Stomach (tissue), 9 donors: ENCODE data around the gene CDC42. TPM values are rescaled to one million over a fixed set of nuclear protein-coding genes. Genes with fewer than 3 reads are reported as not detected.

Experiments
- DNase-seq, 2 donors: peaks; one replicate each; pipeline versions ENCODE4 v3.0.0 to v3.0.0-alpha.2; 2013 to 2019
- H3K27ac ChIP-seq, 5 donors: fragments of 200-600 bp in 4 of 5; sonication (generic) in 4 of 5; one replicate each; pipeline ENCODE4 v1.5.1; 2013 to 2019; ENCODE audit warnings: mild to moderate bottlenecking in 1 of 5, moderate library complexity in 1 of 5
- H3K27me3 ChIP-seq, 3 donors: fragments of 200-600 bp; sonication (generic); one replicate each; pipeline ENCODE4 v1.5.1; 2017 to 2019; ENCODE audit warnings: mixed run types in 1 of 3
- H3K36me3 ChIP-seq, 4 donors: fragments of 200-600 bp; sonication (generic); 1 replicate in 3 of 4; 2 replicates in 1 of 4; pipeline ENCODE4 v1.5.1; 2016 to 2019
- H3K4me1 ChIP-seq, 4 donors: fragments of 200-600 bp; sonication (generic); one replicate each; pipeline ENCODE4 v1.5.1; 2016 to 2019
- H3K4me3 ChIP-seq, 4 donors: fragments of 200-600 bp; sonication (generic) in 3 of 4; one replicate each; pipeline ENCODE4 v1.5.1; 2016 to 2019; ENCODE audit warnings: mild to moderate bottlenecking in 1 of 4
- H3K9me3 ChIP-seq, 4 donors: fragments of 200-600 bp; sonication (generic); one replicate each; pipeline ENCODE4 v1.5.1; 2016 to 2019
- EP300 ChIP-seq: sonication (generic); formaldehyde crosslinking; IDR thresholded peaks from one replicate; pipeline ENCODE4 v1.6.1; 2017; ENCODE audit warnings: antibody characterized with exemption
- POLR2A ChIP-seq, 4 donors: fragments of 450-650 bp; IDR thresholded peaks; one replicate each; pipeline ENCODE4 v1.6.1; 2016; ENCODE audit warnings: antibody characterized with exemption in 4 of 4, control low read depth in 2 of 4, mild to moderate bottlenecking in 1 of 4, moderate library complexity in 1 of 4
- POLR2AphosphoS5 ChIP-seq, 3 donors: sonication (generic); formaldehyde crosslinking; IDR thresholded peaks; one replicate each; pipeline ENCODE4 v1.6.1; 2016; ENCODE audit warnings: antibody characterized with exemption in 3 of 3
- WGBS, 5 donors: extraction: QIAGEN DNeasy Blood & Tissue Kit in 3 of 5; methylation state at CpG; one replicate each; pipeline versions ENCODE4 v1.1.5 to v1.1.7; 2013 to 2018; 5-methylcytosine and 5-hydroxymethylcytosine counted together
- intact Hi-C: fragments of 100-400 bp; cut with DNase I; formaldehyde crosslinking; loops from one replicate; pipeline ENCODE4 v1.15.1; 2023; ENCODE audit warnings: low total_unique reads
- polyA plus RNA-seq, 3 donors: library from polyadenylated mRNA; stranded (reverse); fragments of 200-250 nt; gene quantifications; one replicate each; pipeline ENCODE4 v1.2.3, GENCODE V29; 2013
- total RNA-seq, 5 donors: library from RNA; depleted of rRNA; stranded (reverse); fragments of >200 nt; gene quantifications; one replicate each; pipeline versions ENCODE4 v1.1.0 to v1.2.3, GENCODE V29; 2014 to 2016
- TF ChIP-seq, protein P1 (sequence below), 7 experiments: fragments of 450-650 bp in 4 of 7; fragments of 200-600 bp in 3 of 7; sonication (generic) in 3 of 7; IDR thresholded peaks; one replicate each; pipeline ENCODE4 v1.5.1; 2016 to 2019; ENCODE audit warnings: antibody characterized with exemption in 7 of 7, control low read depth in 2 of 7, mild to moderate bottlenecking in 1 of 7
- donor health status: healthy with polysubstance abuse.
- donor health status: Bipolar disorder and iron deficiency.
- donor health status: healthy.

Gene CDC42
- total and polyA plus RNA-seq, 8 donors: 72.4 to 425 (median 122) TPM

DNA sequence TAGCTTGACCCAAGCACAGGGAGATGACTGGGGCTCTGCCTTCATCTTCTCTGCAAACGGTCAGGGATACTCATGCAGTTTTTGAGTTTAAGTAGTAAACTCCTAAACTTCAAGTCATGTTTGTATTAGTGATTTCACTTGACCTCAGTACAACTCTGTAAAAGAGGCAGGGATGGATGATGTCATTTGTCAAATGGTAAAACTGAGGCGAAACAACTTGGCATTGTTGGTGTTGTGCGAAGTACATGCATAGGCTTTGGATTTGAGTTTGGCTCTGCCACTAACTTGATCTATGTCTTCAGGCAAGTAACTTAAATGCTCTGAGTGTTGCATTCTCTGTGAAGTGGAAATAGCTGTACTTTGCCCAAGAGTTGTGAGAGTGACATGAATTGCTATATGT lies 47.7 kb downstream of the CDC42 start:
- Histone ChIP-seq H3K27me3 (no peaks in the 10 kb centered on the region), H3K36me3 (peaks cover 25 to 72% (median 50%) of the 10 kb centered on the region in 4 donors), H3K4me3 (no peak overlapping the region), H3K9me3 (no peaks in the 10 kb centered on the region), H3K4me1 (peaks cover 14 to 67% (median 38%) of the 10 kb centered on the region in 4 donors), H3K27ac (no peak overlapping the region)
- WGBS, 5 donors: 75 to 90% (median 89%) methylated on average over 3 of the region's 3 CpGs
- DNase-seq: no peak
- intact Hi-C loops: no loop called here
- TF ChIP-seq POLR2AphosphoS5 (IDR thresholded peaks at IDR 0.05): no peak
- no peak for TF ChIP-seq POLR2A (IDR thresholded peaks at IDR 0.05)
- TF ChIP-seq EP300: no peak
- TF ChIP-seq, protein P1, sequence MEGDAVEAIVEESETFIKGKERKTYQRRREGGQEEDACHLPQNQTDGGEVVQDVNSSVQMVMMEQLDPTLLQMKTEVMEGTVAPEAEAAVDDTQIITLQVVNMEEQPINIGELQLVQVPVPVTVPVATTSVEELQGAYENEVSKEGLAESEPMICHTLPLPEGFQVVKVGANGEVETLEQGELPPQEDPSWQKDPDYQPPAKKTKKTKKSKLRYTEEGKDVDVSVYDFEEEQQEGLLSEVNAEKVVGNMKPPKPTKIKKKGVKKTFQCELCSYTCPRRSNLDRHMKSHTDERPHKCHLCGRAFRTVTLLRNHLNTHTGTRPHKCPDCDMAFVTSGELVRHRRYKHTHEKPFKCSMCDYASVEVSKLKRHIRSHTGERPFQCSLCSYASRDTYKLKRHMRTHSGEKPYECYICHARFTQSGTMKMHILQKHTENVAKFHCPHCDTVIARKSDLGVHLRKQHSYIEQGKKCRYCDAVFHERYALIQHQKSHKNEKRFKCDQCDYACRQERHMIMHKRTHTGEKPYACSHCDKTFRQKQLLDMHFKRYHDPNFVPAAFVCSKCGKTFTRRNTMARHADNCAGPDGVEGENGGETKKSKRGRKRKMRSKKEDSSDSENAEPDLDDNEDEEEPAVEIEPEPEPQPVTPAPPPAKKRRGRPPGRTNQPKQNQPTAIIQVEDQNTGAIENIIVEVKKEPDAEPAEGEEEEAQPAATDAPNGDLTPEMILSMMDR (IDR thresholded peaks at IDR 0.05): no peak

DNA sequence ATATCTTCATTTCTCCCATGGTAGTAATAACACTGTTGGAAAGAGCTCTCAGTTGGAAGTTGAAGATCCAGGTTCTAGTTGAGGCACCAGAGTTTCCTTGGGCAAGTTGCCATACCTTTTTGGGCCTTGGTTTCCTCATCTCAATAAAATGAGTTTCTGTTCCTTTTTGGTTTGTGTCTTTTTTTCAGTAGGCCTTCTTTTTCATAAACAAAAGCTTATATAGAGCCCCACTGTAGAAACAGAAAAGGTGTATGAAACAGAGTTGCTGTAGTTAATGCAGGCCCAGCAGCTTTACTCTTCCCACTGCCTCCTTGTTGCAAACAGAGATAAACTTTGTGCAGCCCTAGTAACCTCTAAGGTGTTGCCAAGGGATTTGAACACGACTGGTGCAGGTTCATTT lies 48.7 kb downstream of the CDC42 start:
- Histone ChIP-seq H3K36me3 (peaks cover 25 to 62% (median 47%) of the 10 kb centered on the region in 4 donors), H3K4me1 (peaks cover 14 to 68% (median 43%) of the 10 kb centered on the region in 4 donors), H3K4me3 (no peak overlapping the region), H3K27me3 (no peaks in the 10 kb centered on the region), H3K27ac (no peak overlapping the region), H3K9me3 (no peaks in the 10 kb centered on the region)
- TF ChIP-seq POLR2AphosphoS5 (IDR thresholded peaks at IDR 0.05): no peak
- no peak for TF ChIP-seq POLR2A (IDR thresholded peaks at IDR 0.05)
- TF ChIP-seq, protein P1 (IDR thresholded peaks at IDR 0.05): no peak
- TF ChIP-seq EP300: no peak
- 16 to 37% (median 22%) methylated on average over 1 of the region's 1 CpG for WGBS, 5 donors
- intact Hi-C loops: no loop called here
- no peak for DNase-seq

DNA sequence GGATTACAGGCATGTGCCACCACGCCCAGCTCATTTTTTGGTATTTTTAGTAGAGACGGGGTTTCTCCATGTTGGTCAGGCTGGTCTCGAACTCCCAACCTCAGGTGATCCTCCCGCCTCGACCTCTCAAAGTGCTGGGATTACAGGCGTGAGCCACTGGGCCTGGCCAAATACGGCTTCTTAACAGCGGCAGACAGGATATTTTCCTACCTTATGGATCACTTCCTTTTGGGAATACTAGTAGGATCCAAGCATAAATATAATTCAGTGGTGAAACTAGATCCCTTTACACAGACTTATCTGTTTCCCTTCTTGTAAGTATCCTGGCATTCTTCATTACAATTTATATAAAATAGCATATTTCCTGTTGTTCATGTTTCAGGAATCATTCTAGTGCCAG lies 49.5 kb downstream of the CDC42 start:
- DNase-seq: no peak
- peaks cover 14 to 70% (median 41%) of the 10 kb centered on the region in 4 donors for H3K4me1 ChIP-seq
- no peaks in the 10 kb centered on the region for H3K9me3 ChIP-seq
- no peak overlapping the region for H3K4me3 ChIP-seq
- no peak for TF ChIP-seq EP300
- TF ChIP-seq, protein P1 (IDR thresholded peaks at IDR 0.05): no peak
- TF ChIP-seq POLR2AphosphoS5 (IDR thresholded peaks at IDR 0.05): no peak
- TF ChIP-seq POLR2A (IDR thresholded peaks at IDR 0.05): no peak
- peaks cover 21 to 62% (median 39%) of the 10 kb centered on the region in 4 donors for H3K36me3 ChIP-seq
- no peak overlapping the region for H3K27ac ChIP-seq
- intact Hi-C loops: no loop called here
- WGBS, 5 donors: 84 to 94% (median 85%) methylated on average over 8 of the region's 8 CpGs
- H3K27me3 ChIP-seq: no peaks in the 10 kb centered on the region

DNA sequence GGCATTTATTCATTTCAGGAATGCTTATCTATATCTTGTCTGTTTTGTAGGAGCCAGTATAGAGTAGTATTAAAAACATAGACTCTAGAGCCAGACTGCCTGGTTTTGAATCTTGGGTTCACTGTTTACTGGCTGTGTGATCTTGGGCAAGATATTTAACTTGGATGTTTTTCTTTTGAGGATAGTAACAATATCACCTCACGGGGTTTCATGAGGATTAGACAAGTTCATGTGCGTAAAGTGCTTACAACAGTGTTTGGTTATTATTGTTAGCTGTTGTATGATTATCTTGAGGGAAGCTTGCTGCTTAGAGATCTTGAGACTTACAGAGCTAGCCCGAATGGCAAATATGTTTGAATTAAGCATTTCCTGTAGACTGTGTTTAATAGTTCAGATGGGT lies 50.2 kb downstream of the CDC42 start:
- H3K9me3 ChIP-seq: no peaks in the 10 kb centered on the region
- WGBS, 5 donors: 21 to 47% (median 39%) methylated on average over 3 of the region's 3 CpGs
- no peak overlapping the region for H3K27ac ChIP-seq
- intact Hi-C loops: no loop called here
- no peaks in the 10 kb centered on the region for H3K27me3 ChIP-seq
- TF ChIP-seq POLR2AphosphoS5 (IDR thresholded peaks at IDR 0.05) (no peak), POLR2A (IDR thresholded peaks at IDR 0.05) (no peak), EP300 (no peak)
- TF ChIP-seq, protein P1 (IDR thresholded peaks at IDR 0.05): no peak
- DNase-seq: no peak
- peaks cover 13 to 58% (median 32%) of the 10 kb centered on the region in 4 donors for H3K36me3 ChIP-seq
- no peak overlapping the region for H3K4me3 ChIP-seq
- H3K4me1 ChIP-seq: peaks cover 14 to 72% (median 44%) of the 10 kb centered on the region in 4 donors
